PFSK-1 (cell line): Measurements from ENCODE around the gene LAMTOR3.

Source experiments
- FOXP2 ChIP-seq: optimal IDR thresholded peaks from 2 replicates; pipeline ENCODE3; 2011; ENCODE audit warnings: borderline replicate concordance, control low read depth, inconsistent platforms; ENCODE audit not compliant: insufficient read depth; ENCODE audit errors: extremely low read length, extremely low read depth
- POLR2AphosphoS5 ChIP-seq: IDR thresholded peaks from 2 replicates; pipeline ENCODE4 v1.6.1; 2012; ENCODE audit warnings: low read depth, mild to moderate bottlenecking, control low read depth, low read length, moderate library complexity
- REST ChIP-seq, 2 experiments: IDR thresholded peaks; 2 replicates each; pipeline versions ENCODE4 v1.6.1 to v1.8.0; 2011 to 2012; ENCODE audit warnings: low read depth in 2 of 2, low read length in 2 of 2, control low read depth in 1 of 2, inconsistent platforms in 1 of 2, mild to moderate bottlenecking in 1 of 2, moderate library complexity in 1 of 2; ENCODE audit not compliant: insufficient read depth in 1 of 2
- SIN3A ChIP-seq: IDR thresholded peaks from 2 replicates; pipeline ENCODE4 v1.6.1; 2012; ENCODE audit warnings: mild to moderate bottlenecking, low read length, moderate library complexity, borderline replicate concordance; ENCODE audit not compliant: insufficient read depth
- TAF1 ChIP-seq: IDR thresholded peaks from 2 replicates; pipeline ENCODE4 v1.6.1; 2012; ENCODE audit warnings: low read length, control low read depth, borderline replicate concordance; ENCODE audit not compliant: insufficient read depth

LAMTOR3 gene

GRCh38 chr4:99917575-99917974, 23.3 kb upstream of the LAMTOR3 start:
- TF ChIP-seq TAF1 = no peak
- TF ChIP-seq POLR2AphosphoS5 = no peak
- TF ChIP-seq FOXP2 = no peak
- TF ChIP-seq SIN3A = no peak
- TF ChIP-seq REST (IDR thresholded peaks at IDR 0.05; ENCODE audit: insufficient read depth in 1 of 2, low read depth in 2 of 2, low read length in 2 of 2) = no peak

GRCh38 chr4:99915449-99915848, 21.2 kb upstream of the LAMTOR3 start:
- no peak for TF ChIP-seq SIN3A
- no peak for TF ChIP-seq TAF1
- no peak for TF ChIP-seq REST (IDR thresholded peaks at IDR 0.05; ENCODE audit: insufficient read depth in 1 of 2, low read depth in 2 of 2, low read length in 2 of 2)
- TF ChIP-seq FOXP2 = no peak
- no peak for TF ChIP-seq POLR2AphosphoS5

- TF ChIP-seq FOXP2 (no peak), TAF1 (no peak), REST (IDR thresholded peaks at IDR 0.05; ENCODE audit: insufficient read depth in 1 of 2, low read depth in 2 of 2, low read length in 2 of 2) (no peak), POLR2AphosphoS5 (no peak), SIN3A (no peak)
Measured at GRCh38 chr4:99894998-99895397, 771 bp upstream of the LAMTOR3 start.

DNA sequence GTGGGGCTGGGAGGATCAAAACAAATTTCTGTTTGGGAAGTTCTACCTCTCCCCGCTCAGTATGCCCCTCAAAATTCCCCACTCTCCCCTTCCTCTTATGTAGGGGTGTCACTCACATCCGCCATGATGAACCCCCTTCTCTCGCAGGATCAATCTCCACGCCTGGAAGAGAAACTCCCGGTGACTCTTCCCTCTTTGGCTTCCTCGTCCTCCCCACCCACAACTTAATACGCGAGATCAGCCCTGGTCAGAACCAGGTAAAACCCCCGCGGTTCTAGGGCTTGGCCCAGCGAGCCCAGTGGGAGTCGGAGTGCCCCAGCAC, 427 bp downstream of the LAMTOR3 start:
- no peak for TF ChIP-seq REST (IDR thresholded peaks at IDR 0.05; ENCODE audit: insufficient read depth in 1 of 2, low read depth in 2 of 2, low read length in 2 of 2)
- TF ChIP-seq POLR2AphosphoS5 = no peak
- TF ChIP-seq SIN3A = no peak
- no peak for TF ChIP-seq TAF1
- TF ChIP-seq FOXP2 = no peak

- TF ChIP-seq TAF1 = no peak
- no peak for TF ChIP-seq FOXP2
- TF ChIP-seq REST (IDR thresholded peaks at IDR 0.05; ENCODE audit: insufficient read depth in 1 of 2, low read depth in 2 of 2, low read length in 2 of 2) = no peak
- no peak for TF ChIP-seq SIN3A
- TF ChIP-seq POLR2AphosphoS5 = no peak
Measured at GRCh38 chr4:99893029-99893428, 1.2 kb downstream of the LAMTOR3 start.
